ENCODE data around the gene MAP1B. TPM values are rescaled to one million over a fixed set of nuclear protein-coding genes. Genes with fewer than 3 reads are reported as not detected.

Gene MAP1B
- total and polyA plus RNA-seq, 4 donors = 0.58 to 5.0 (median 2.1) TPM

DNA sequence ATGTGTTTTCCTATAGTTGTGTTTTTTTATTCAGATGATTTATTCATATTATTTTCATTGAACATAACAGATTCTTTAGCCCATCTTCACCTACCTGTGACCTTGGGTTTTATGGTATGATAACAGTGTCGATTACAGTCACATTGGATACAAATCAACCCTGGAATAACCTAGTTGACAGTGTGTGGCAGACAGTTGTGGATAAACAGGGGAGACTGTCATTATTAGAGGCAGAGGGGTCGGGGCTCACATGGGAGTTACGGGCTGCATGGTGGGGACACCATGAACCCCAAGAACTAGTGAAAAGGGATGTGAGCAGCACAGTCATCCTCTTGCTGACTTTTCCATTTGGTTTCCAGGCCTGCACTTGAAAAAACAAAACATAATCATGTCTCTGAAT lies 29.9 kb upstream of the MAP1B start:
- Histone ChIP-seq H3K9me3 (ENCODE audit: control insufficient read depth in 4 of 4, low read length in 3 of 4) (no peaks in the 10 kb centered on the region), H3K27me3 (ENCODE audit: control insufficient read depth in 4 of 4, insufficient read depth in 4 of 4, low read length in 3 of 4) (peaks cover 0 to 2% (median 0%) of the 10 kb centered on the region in 4 donors), H3K27ac (ENCODE audit: low read depth in 1 of 2, low read length in 2 of 2) (no peak overlapping the region), H3K4me3 (ENCODE audit: low read depth in 1 of 3, low read length in 3 of 3) (no peak overlapping the region), H3K4me1 (ENCODE audit: control insufficient read depth in 4 of 4, insufficient read depth in 4 of 4, low read length in 3 of 4) (no peaks in the 10 kb centered on the region), H3K36me3 (ENCODE audit: control insufficient read depth in 4 of 4, insufficient read depth in 3 of 4, low read depth in 1 of 4, low read length in 3 of 4) (no peaks in the 10 kb centered on the region), H3K9ac (ENCODE audit: low read depth in 1 of 2, low read length in 2 of 2) (no peak overlapping the region)
- TF ChIP-seq FOXA2 (IDR thresholded peaks at IDR 0.05) = no peak
- TF ChIP-seq, protein P1, sequence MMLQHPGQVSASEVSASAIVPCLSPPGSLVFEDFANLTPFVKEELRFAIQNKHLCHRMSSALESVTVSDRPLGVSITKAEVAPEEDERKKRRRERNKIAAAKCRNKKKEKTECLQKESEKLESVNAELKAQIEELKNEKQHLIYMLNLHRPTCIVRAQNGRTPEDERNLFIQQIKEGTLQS (IDR thresholded peaks at IDR 0.05) = no peak
- TF ChIP-seq TAF1 (conservative IDR thresholded peaks at IDR 0.05) = no peak
- no peak for TF ChIP-seq SP1 (IDR thresholded peaks at IDR 0.05)
- no peak for TF ChIP-seq RXRA (IDR thresholded peaks at IDR 0.05)
- TF ChIP-seq REST (IDR thresholded peaks at IDR 0.05) = no peak
- TF ChIP-seq GABPA (IDR thresholded peaks at IDR 0.05 in 1 of 2, conservative IDR thresholded peaks at IDR 0.05 in 1 of 2) = no peak
- TF ChIP-seq YY1 (IDR thresholded peaks at IDR 0.05) = no peak
- no peak for TF ChIP-seq JUND (IDR thresholded peaks at IDR 0.05)
- TF ChIP-seq, protein P2, sequence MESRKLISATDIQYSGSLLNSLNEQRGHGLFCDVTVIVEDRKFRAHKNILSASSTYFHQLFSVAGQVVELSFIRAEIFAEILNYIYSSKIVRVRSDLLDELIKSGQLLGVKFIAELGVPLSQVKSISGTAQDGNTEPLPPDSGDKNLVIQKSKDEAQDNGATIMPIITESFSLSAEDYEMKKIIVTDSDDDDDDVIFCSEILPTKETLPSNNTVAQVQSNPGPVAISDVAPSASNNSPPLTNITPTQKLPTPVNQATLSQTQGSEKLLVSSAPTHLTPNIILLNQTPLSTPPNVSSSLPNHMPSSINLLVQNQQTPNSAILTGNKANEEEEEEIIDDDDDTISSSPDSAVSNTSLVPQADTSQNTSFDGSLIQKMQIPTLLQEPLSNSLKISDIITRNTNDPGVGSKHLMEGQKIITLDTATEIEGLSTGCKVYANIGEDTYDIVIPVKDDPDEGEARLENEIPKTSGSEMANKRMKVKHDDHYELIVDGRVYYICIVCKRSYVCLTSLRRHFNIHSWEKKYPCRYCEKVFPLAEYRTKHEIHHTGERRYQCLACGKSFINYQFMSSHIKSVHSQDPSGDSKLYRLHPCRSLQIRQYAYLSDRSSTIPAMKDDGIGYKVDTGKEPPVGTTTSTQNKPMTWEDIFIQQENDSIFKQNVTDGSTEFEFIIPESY (IDR thresholded peaks at IDR 0.05) = no peak
- no peak for TF ChIP-seq RAD21 (IDR thresholded peaks at IDR 0.05)
- no peak for TF ChIP-seq HNF4G (IDR thresholded peaks at IDR 0.05)
- TF ChIP-seq NR2F2 (IDR thresholded peaks at IDR 0.05) = no peak
- TF ChIP-seq HNF4A (conservative IDR thresholded peaks at IDR 0.05) = no peak
- TF ChIP-seq CTCF (IDR thresholded peaks at IDR 0.05; ENCODE audit: low read depth, low read length, missing input control) = no peak
- no peak for TF ChIP-seq FOXA1 (IDR thresholded peaks at IDR 0.05)
- TF ChIP-seq, protein P3, sequence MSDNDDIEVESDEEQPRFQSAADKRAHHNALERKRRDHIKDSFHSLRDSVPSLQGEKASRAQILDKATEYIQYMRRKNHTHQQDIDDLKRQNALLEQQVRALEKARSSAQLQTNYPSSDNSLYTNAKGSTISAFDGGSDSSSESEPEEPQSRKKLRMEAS (IDR thresholded peaks at IDR 0.05) = no peak
- no peak for TF ChIP-seq EGR1 (IDR thresholded peaks at IDR 0.05; ENCODE audit: low read depth in 2 of 2)
- 83% methylated on average over 3 of the region's 3 CpGs for WGBS
- no peak for DNase-seq (ENCODE audit: low spot score)
